Neutrophil (primary cell): Measurements from ENCODE around the gene OR1M1.
"Not testable (repeated sequence)": the region's sequence is repeated elsewhere in the genome, so short reads cannot be mapped to it uniquely, and the experiment has no call there.

Experiments
- H3K27ac ChIP-seq: fragments of 200-600 bp; sonication (generic); 2 replicates; pipeline ENCODE4 v1.5.1; 2016; ENCODE audit warnings: mild to moderate bottlenecking, moderate library complexity
- H3K27me3 ChIP-seq: fragments of 200-600 bp; sonication (generic); 2 replicates; pipeline ENCODE4 v1.6.0; 2016; ENCODE audit warnings: mild to moderate bottlenecking
- H3K36me3 ChIP-seq: fragments of 200-600 bp; sonication (generic); 2 replicates; pipeline ENCODE4 v1.5.1; 2017
- H3K4me1 ChIP-seq, 2 experiments: fragments of 200-600 bp in 1 of 2; sonication (generic) in 1 of 2; 1 replicate in 1 of 2; 2 replicates in 1 of 2; pipeline versions ENCODE4 v1.5.1 to v1.6.1; 2013 to 2016; ENCODE audit warnings: low read depth in 1 of 2, low read length in 1 of 2, mild to moderate bottlenecking in 1 of 2, moderate library complexity in 1 of 2; ENCODE audit not compliant: control insufficient read depth in 1 of 2, insufficient read depth in 1 of 2
- H3K4me3 ChIP-seq, 2 experiments: fragments of 200-600 bp in 1 of 2; sonication (generic) in 1 of 2; 1 replicate in 1 of 2; 2 replicates in 1 of 2; pipeline ENCODE4 v1.5.1; 2013 to 2016; ENCODE audit warnings: low read depth in 1 of 2, low read length in 1 of 2, mild to moderate bottlenecking in 1 of 2, moderate library complexity in 1 of 2
- H3K9me3 ChIP-seq: fragments of 200-600 bp; sonication (generic); 2 replicates; pipeline ENCODE4 v1.5.1; 2016
- TF ChIP-seq, protein P1 (sequence below): fragments of 200-600 bp; sonication (generic); IDR thresholded peaks from 2 replicates; pipeline ENCODE4 v1.5.1; 2016; ENCODE audit warnings: antibody characterized with exemption

Gene OR1M1

DNA sequence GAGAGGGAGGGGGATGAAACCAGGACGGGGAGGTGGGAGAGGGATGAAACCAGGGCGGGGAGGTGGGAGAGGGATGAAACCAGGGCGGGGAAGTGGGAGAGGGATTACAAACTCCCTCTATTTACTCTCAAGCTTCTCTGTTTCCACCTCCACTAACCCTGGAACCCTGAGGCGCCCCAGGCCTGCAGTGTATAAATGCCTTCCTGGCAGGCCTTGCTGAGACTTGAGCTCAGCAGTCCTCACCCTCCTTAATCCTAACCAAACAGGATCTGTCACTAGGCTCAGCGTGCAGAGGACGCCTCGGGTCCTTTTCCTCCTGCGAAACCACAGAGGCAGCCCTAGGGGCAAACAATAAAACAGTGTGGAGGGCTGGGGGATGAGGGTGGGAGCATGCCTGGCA is 32.1 kb upstream of the OR1M1 start:
- no peaks in the 10 kb centered on the region for H3K4me1 ChIP-seq
- H3K27ac ChIP-seq: no peak overlapping the region
- no peak overlapping the region for H3K4me3 ChIP-seq
- H3K36me3 ChIP-seq: no peaks in the 10 kb centered on the region
- no peaks in the 10 kb centered on the region for H3K9me3 ChIP-seq
- TF ChIP-seq, protein P1, sequence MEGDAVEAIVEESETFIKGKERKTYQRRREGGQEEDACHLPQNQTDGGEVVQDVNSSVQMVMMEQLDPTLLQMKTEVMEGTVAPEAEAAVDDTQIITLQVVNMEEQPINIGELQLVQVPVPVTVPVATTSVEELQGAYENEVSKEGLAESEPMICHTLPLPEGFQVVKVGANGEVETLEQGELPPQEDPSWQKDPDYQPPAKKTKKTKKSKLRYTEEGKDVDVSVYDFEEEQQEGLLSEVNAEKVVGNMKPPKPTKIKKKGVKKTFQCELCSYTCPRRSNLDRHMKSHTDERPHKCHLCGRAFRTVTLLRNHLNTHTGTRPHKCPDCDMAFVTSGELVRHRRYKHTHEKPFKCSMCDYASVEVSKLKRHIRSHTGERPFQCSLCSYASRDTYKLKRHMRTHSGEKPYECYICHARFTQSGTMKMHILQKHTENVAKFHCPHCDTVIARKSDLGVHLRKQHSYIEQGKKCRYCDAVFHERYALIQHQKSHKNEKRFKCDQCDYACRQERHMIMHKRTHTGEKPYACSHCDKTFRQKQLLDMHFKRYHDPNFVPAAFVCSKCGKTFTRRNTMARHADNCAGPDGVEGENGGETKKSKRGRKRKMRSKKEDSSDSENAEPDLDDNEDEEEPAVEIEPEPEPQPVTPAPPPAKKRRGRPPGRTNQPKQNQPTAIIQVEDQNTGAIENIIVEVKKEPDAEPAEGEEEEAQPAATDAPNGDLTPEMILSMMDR: no peak
- no peaks in the 10 kb centered on the region for H3K27me3 ChIP-seq

- not testable (repeated sequence) for H3K4me1 ChIP-seq, H3K36me3 ChIP-seq, H3K4me3 ChIP-seq, H3K27ac ChIP-seq, H3K27me3 ChIP-seq, H3K9me3 ChIP-seq
Measured at GRCh38 chr19:9056131-9056530, 30.7 kb upstream of the OR1M1 start.

GRCh38 chr19:9057505-9058258 is 29.2 kb upstream of the OR1M1 start:
- TF ChIP-seq, protein P1: no peak
- Histone ChIP-seq H3K9me3 (no peaks in the 10 kb centered on the region), H3K4me1 (no peaks in the 10 kb centered on the region)

DNA sequence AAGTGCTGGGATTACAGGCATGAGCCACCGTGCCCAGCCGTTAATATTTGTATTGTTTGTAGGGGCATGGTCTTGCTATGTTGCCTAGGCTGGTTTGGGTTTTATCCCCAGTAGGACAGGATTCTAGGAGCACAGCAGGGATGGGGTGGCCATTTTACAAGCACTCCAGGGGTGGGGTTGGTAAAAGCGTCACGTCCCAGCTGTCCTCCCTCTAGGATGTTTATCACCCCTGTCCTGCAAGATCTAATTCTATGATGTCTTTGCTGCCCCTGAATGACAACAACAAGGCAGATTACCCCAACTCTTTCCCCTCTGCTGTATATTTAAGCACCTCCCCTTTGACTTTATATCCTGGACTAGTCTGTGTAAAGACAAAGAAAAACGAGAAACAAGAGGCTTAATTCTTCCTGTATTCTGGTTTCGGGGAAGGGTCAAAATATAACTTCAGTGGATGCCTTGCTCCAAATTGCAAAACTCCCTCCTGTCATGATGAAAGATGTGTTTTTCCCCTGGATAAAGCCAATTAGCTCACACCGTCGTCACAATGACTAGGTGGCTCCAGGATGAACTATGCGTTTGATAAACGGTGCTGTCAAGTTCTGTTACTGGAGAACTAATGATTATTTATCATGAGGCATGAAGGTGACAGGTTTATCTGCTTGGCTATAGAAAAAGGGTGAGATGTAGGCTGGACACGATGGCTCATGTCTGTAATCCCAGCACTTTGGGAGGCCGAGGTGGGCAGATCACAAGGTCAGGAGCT is 27.8 kb upstream of the OR1M1 start:
- Histone ChIP-seq H3K9me3 (no peaks in the 10 kb centered on the region), H3K4me3 (no peak overlapping the region), H3K36me3 (no peaks in the 10 kb centered on the region), H3K27ac (no peak overlapping the region), H3K27me3 (no peaks in the 10 kb centered on the region), H3K4me1 (no peaks in the 10 kb centered on the region)
- TF ChIP-seq, protein P1: no peak

More at GRCh38 chr19:9057505-9058258, 29.2 kb upstream of the OR1M1 start:
- Histone ChIP-seq H3K4me3 (no peak overlapping the region), H3K27me3 (no peaks in the 10 kb centered on the region), H3K27ac (no peak overlapping the region), H3K36me3 (no peaks in the 10 kb centered on the region)

DNA sequence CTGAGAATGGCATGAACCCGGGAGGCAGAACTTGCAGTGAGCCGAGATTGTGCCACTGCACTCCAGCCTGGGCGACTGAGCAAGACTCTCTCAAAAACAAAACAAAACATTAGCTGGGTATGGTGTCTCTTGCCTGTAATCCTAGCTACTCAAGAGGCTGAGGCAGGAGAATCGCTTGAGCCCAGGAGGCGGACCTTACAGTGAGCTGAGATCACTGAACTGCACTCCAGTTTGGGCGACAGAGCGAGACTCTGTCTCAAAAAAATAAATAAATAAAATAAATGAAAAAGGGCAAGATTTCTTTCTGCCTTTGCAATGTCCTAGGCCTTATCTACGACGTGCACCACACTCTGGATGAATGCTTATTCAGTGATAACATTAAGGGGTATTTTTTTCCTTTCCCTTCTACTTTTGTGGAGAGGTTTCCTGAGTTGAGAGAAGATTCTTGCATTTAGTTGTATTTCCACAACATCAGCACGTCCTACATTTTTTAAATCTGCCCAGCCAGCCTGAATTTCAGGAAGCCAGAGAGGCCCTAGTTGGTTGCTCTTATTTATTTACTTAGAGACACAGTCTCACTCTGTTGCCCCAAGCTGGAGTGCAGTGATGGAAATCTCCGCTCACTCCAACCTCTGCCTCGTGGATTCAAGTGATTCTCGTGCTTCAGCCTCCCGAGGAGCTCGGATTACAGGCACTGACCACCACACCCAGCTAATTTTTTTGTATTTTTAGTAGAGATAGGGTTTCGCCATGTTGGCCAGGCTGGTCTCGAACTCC is 26.1 kb upstream of the OR1M1 start:
- Histone ChIP-seq H3K4me3 (no peak overlapping the region), H3K27me3 (no peaks in the 10 kb centered on the region), H3K4me1 (no peaks in the 10 kb centered on the region), H3K36me3 (no peaks in the 10 kb centered on the region), H3K27ac (no peak overlapping the region), H3K9me3 (no peaks in the 10 kb centered on the region)
- TF ChIP-seq, protein P1: no peak
